DOHH2 (cell line): ENCODE results near the gene ANKS1B.

ENCODE experiments used
- EZH2phosphoT487 ChIP-seq: fragments of 200-600 bp; sonication (generic); IDR thresholded peaks from 2 replicates; pipeline ENCODE4 v1.6.1; 2017; ENCODE audit warnings: borderline replicate concordance, mild to moderate bottlenecking, antibody characterized with exemption, low read length, moderate library complexity, mixed read lengths
- TF ChIP-seq, protein P1 (sequence below): fragments of 200-600 bp; sonication (generic); IDR thresholded peaks from one replicate; pipeline ENCODE4 v1.5.1; 2014; ENCODE audit warnings: antibody characterized with exemption, mild to moderate bottlenecking, low read depth, low read length; ENCODE audit not compliant: poor library complexity, severe bottlenecking

DNA sequence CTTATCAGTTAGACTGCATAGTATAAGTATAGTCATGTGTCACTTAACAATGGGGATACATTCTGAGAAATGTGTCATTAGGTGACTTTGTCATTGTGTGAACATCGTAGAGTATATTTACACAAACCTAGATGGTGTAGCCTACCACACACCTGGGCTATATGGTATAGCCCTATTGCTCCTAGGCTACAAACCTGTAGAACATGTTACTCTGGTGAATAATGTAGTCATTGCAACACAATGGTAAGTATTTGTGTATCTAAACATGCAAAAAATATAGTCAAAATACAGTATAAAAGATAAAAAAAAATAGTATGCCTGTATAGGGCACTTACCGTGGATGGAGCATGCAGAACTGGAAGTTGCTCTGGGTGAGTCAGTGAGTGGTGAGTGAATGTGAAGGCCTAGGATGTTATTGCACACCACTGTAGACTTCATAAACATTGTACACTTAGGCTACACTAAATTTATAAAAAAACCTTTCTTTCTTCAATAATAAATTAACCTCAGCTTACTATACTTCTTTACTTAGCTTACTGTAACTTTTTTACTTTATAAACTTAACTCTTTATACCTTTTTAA, 40.3 kb upstream of the ANKS1B start:
- TF ChIP-seq, protein P1, sequence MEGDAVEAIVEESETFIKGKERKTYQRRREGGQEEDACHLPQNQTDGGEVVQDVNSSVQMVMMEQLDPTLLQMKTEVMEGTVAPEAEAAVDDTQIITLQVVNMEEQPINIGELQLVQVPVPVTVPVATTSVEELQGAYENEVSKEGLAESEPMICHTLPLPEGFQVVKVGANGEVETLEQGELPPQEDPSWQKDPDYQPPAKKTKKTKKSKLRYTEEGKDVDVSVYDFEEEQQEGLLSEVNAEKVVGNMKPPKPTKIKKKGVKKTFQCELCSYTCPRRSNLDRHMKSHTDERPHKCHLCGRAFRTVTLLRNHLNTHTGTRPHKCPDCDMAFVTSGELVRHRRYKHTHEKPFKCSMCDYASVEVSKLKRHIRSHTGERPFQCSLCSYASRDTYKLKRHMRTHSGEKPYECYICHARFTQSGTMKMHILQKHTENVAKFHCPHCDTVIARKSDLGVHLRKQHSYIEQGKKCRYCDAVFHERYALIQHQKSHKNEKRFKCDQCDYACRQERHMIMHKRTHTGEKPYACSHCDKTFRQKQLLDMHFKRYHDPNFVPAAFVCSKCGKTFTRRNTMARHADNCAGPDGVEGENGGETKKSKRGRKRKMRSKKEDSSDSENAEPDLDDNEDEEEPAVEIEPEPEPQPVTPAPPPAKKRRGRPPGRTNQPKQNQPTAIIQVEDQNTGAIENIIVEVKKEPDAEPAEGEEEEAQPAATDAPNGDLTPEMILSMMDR, result no peak
- TF ChIP-seq EZH2phosphoT487, result no peak
